Loucy (cell line): ENCODE data around the gene CYSTM1.

ENCODE experiments used
- EZH2phosphoT487 ChIP-seq: fragments of 200-600 bp; IDR thresholded peaks from 2 replicates; pipeline ENCODE4 v1.6.1; 2018; ENCODE audit warnings: antibody characterized with exemption, mild to moderate bottlenecking, moderate library complexity, borderline replicate concordance
- TF ChIP-seq, protein P1 (sequence below): fragments of 200-600 bp; sonication (generic); conservative IDR thresholded peaks from 2 replicates; pipeline ENCODE4 v1.5.1; 2014; ENCODE audit warnings: mild to moderate bottlenecking, antibody characterized with exemption, low read length

DNA sequence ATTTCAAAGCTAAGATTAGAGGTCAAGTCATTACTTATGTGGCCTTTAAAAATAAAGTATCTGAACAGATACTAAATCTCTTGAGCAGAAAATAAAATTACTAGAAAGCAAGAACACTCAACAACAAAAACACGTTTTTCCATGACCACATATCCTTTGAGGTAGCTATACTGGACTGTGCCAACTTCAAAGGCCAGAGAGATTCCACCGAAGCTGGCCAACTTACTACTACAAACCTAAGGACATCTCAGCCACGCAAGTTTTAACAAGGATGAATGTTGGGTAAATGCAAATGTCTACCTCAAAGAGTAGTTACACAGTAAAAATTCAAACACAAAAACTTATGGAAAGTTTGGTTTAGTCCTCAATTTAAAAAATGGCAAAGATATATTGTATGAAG lies 109.0 kb downstream of the CYSTM1 start:
- no peak for TF ChIP-seq EZH2phosphoT487
- TF ChIP-seq, protein P1, sequence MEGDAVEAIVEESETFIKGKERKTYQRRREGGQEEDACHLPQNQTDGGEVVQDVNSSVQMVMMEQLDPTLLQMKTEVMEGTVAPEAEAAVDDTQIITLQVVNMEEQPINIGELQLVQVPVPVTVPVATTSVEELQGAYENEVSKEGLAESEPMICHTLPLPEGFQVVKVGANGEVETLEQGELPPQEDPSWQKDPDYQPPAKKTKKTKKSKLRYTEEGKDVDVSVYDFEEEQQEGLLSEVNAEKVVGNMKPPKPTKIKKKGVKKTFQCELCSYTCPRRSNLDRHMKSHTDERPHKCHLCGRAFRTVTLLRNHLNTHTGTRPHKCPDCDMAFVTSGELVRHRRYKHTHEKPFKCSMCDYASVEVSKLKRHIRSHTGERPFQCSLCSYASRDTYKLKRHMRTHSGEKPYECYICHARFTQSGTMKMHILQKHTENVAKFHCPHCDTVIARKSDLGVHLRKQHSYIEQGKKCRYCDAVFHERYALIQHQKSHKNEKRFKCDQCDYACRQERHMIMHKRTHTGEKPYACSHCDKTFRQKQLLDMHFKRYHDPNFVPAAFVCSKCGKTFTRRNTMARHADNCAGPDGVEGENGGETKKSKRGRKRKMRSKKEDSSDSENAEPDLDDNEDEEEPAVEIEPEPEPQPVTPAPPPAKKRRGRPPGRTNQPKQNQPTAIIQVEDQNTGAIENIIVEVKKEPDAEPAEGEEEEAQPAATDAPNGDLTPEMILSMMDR, result no peak
